Skin epidermis (tissue), 12 donors: ENCODE data around the gene GCNT4.

Source experiments
- H3K27ac ChIP-seq, 21 experiments: fragments of 200-600 bp; sonication (generic) in 11 of 21; one replicate each; pipeline ENCODE4 v1.5.0; 2020; ENCODE audit warnings: mild to moderate bottlenecking in 3 of 21, inconsistent platforms in 2 of 21, moderate library complexity in 2 of 21
- H3K4me3 ChIP-seq, 7 experiments: fragments of 200-600 bp; sonication (generic) in 2 of 7; one replicate each; pipeline ENCODE4 v1.5.0; 2020; ENCODE audit warnings: inconsistent platforms in 2 of 7, mild to moderate bottlenecking in 2 of 7, moderate library complexity in 1 of 7

GCNT4 gene

GRCh38 chr5:75021800-75022199 is 30.6 kb downstream of the GCNT4 start:
- Histone ChIP-seq H3K4me3 (no peak overlapping the region), H3K27ac (no peak overlapping the region)

GRCh38 chr5:75021219-75021618 is 31.1 kb downstream of the GCNT4 start:
- no peak overlapping the region for H3K27ac ChIP-seq
- H3K4me3 ChIP-seq, result no peak overlapping the region

GRCh38 chr5:75020016-75020656 is 32.2 kb downstream of the GCNT4 start:
- Histone ChIP-seq H3K4me3 (no peak overlapping the region), H3K27ac (no peak overlapping the region)

GRCh38 chr5:75018805-75019587 is 33.4 kb downstream of the GCNT4 start:
- H3K27ac ChIP-seq, result no peak overlapping the region
- H3K4me3 ChIP-seq, result no peak overlapping the region

- Histone ChIP-seq H3K27ac (no peak overlapping the region), H3K4me3 (no peak overlapping the region)
These were observed 34.4 kb downstream of the GCNT4 start for GRCh38 chr5:75017971-75018370.

- Histone ChIP-seq H3K27ac (no peak overlapping the region), H3K4me3 (no peak overlapping the region)
These were observed 35.5 kb downstream of the GCNT4 start for GRCh38 chr5:75016896-75017295.

DNA sequence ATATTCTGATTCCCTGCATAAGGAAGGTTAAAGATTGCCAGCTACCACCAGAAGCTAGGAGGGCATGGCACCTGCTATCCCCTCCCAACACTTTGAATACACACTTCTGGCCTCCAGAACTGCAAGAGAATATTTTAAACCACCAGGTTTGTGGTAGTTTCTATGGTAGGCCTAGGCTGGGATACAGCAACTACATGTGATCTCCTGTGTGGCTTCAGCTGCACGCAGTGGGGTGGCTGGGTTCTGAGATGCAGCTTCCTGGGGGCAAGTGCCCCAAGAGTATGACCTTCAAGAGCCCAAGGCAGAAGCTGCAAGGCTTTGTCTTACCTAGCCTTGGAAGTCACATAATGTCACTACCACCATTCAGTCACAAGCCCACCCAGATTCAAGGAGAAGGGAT is 39.6 kb downstream of the GCNT4 start:
- no peak overlapping the region for H3K27ac ChIP-seq
- no peak overlapping the region for H3K4me3 ChIP-seq

- Histone ChIP-seq H3K27ac (no peak overlapping the region), H3K4me3 (no peak overlapping the region)
These were observed 41.5 kb downstream of the GCNT4 start for GRCh38 chr5:75010838-75011237.

- Histone ChIP-seq H3K27ac (no peak overlapping the region), H3K4me3 (no peak overlapping the region)
These were observed 42.6 kb downstream of the GCNT4 start for GRCh38 chr5:75009556-75010345.

- H3K4me3 ChIP-seq, result no peak overlapping the region
- no peak overlapping the region for H3K27ac ChIP-seq
These were observed 45.2 kb downstream of the GCNT4 start for GRCh38 chr5:75006865-75007822.

DNA sequence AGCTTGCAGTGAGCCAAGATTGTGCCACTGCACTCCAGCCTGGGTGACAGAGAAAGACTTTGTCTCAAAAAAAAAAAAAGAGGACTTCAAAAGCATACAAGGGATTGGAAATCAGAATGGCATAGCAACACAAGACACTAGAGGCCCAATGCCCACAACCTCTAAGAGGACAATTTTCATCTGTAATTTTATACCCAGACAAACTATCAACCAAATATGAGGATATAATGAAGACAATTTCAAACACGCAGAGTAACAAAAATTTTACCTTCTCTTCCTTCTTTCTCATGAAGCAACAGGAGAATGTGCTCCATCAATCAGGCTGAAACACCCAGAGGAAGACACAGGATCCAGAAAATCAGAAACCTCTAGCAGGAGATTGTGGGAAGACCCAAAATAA is 46.8 kb downstream of the GCNT4 start:
- H3K4me3 ChIP-seq, result no peak overlapping the region
- H3K27ac ChIP-seq, result no peak overlapping the region
